Measurements from ENCODE around the gene ATPAF2. TPM values are rescaled to one million over a fixed set of nuclear protein-coding genes. Genes with fewer than 3 reads are reported as not detected.
A peak's percentile ranks its signal among the peaks of the same experiment; 100 is the strongest.

ATPAF2 gene
- total and polyA plus RNA-seq, 4 donors: 12.9 to 20.1 (median 16.8) TPM

- TF ChIP-seq REST (IDR thresholded peaks at IDR 0.05): no peak
- TF ChIP-seq, protein P1, sequence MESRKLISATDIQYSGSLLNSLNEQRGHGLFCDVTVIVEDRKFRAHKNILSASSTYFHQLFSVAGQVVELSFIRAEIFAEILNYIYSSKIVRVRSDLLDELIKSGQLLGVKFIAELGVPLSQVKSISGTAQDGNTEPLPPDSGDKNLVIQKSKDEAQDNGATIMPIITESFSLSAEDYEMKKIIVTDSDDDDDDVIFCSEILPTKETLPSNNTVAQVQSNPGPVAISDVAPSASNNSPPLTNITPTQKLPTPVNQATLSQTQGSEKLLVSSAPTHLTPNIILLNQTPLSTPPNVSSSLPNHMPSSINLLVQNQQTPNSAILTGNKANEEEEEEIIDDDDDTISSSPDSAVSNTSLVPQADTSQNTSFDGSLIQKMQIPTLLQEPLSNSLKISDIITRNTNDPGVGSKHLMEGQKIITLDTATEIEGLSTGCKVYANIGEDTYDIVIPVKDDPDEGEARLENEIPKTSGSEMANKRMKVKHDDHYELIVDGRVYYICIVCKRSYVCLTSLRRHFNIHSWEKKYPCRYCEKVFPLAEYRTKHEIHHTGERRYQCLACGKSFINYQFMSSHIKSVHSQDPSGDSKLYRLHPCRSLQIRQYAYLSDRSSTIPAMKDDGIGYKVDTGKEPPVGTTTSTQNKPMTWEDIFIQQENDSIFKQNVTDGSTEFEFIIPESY (IDR thresholded peaks at IDR 0.05): peak; percentile 21
- TF ChIP-seq FOXA2 (IDR thresholded peaks at IDR 0.05): no peak
- peak; percentile 43 for TF ChIP-seq NR2F2 (IDR thresholded peaks at IDR 0.05)
Measured at GRCh38 chr17:18033442-18034099, 5.4 kb downstream of the ATPAF2 start (continued).

- WGBS: 75% methylated on average over 2 of the region's 2 CpGs
- Histone ChIP-seq H3K4me3 (ENCODE audit: low read depth in 1 of 3, low read length in 3 of 3) (no peak overlapping the region), H3K9me3 (ENCODE audit: control insufficient read depth in 4 of 4, low read length in 3 of 4) (no peaks in the 10 kb centered on the region), H3K27ac (ENCODE audit: low read depth in 1 of 2, low read length in 2 of 2) (no peak overlapping the region), H3K9ac (ENCODE audit: low read depth in 1 of 2, low read length in 2 of 2) (no peak overlapping the region), H3K36me3 (ENCODE audit: control insufficient read depth in 4 of 4, insufficient read depth in 3 of 4, low read depth in 1 of 4, low read length in 3 of 4) (peaks cover 0 to 2% (median 0%) of the 10 kb centered on the region in 4 donors), H3K27me3 (ENCODE audit: control insufficient read depth in 4 of 4, insufficient read depth in 4 of 4, low read length in 3 of 4) (no peaks in the 10 kb centered on the region), H3K4me1 (ENCODE audit: control insufficient read depth in 4 of 4, insufficient read depth in 4 of 4, low read length in 3 of 4) (peaks cover 0 to 4% (median 3%) of the 10 kb centered on the region in 4 donors)
- DNase-seq (ENCODE audit: low spot score): no peak
- TF ChIP-seq SP1 (IDR thresholded peaks at IDR 0.05) (no peak), RXRA (IDR thresholded peaks at IDR 0.05) (no peak), REST (IDR thresholded peaks at IDR 0.05) (no peak), FOXA2 (IDR thresholded peaks at IDR 0.05) (no peak), NR2F2 (IDR thresholded peaks at IDR 0.05) (no peak), YY1 (IDR thresholded peaks at IDR 0.05) (no peak), TAF1 (conservative IDR thresholded peaks at IDR 0.05) (no peak), ATF3 (IDR thresholded peaks at IDR 0.05) (no peak), CTCF (IDR thresholded peaks at IDR 0.05; ENCODE audit: low read depth, low read length, missing input control) (no peak), GABPA (IDR thresholded peaks at IDR 0.05 in 1 of 2, conservative IDR thresholded peaks at IDR 0.05 in 1 of 2) (no peak), HNF4A (conservative IDR thresholded peaks at IDR 0.05) (no peak), RAD21 (IDR thresholded peaks at IDR 0.05) (no peak), MAX (IDR thresholded peaks at IDR 0.05) (no peak), JUND (IDR thresholded peaks at IDR 0.05) (no peak), FOXA1 (IDR thresholded peaks at IDR 0.05) (no peak), HNF4G (IDR thresholded peaks at IDR 0.05) (no peak), EGR1 (IDR thresholded peaks at IDR 0.05; ENCODE audit: low read depth in 2 of 2) (no peak)
- TF ChIP-seq, protein P1 (IDR thresholded peaks at IDR 0.05): no peak
Measured at GRCh38 chr17:18031955-18032354, 7.0 kb downstream of the ATPAF2 start.
